T-helper 9 cell (primary cell): ENCODE data around the gene BUD31.
"Not testable (repeated sequence)": the region's sequence is repeated elsewhere in the genome, so short reads cannot be mapped to it uniquely, and the experiment has no call there.

Experiments used
- DNase-seq: peaks from one replicate; pipeline ENCODE4 v3.0.0-alpha.2; 2020

Gene BUD31

DNA sequence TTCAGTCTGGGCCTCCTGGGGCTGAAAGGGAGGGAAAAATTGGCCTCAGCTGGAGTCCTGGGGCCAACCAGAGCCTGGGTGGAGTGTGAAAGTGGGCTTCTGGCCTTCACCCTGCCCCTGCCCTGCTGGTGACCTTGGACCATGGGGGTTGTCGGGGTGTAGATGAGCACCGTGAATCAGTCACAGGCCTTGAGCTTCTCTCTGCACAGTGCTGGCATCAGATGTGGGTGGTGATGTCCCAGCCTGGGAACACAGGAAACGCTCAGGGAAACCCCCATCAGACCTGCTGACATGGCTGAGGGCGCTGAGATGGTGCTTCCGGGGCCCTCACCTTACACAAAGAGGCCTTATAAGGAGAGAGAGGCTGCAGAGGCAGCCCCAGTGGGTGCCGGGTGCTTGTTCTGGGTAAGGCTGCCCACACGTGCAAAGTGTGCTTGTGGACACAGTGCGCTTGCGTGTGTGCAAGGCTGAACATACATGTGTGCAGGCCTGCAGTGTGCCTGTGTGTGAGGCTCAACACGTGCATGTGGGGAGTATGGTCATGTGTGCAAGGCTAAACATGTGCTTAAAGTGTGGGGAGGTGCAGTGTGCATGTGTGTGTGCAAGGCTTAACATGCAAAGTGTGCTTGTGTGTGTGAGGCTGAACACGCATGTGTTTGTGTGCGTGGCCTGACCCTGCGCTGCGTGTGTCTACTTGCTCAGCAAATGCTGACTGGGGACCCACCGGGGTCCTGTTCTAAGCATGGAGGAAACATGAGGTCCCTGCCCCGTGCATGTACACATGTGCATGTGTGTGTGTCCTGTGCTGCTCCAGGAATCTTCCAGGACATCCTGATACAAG is 27.7 kb upstream of the BUD31 start:
- DNase-seq = peak; percentile 84

DNA sequence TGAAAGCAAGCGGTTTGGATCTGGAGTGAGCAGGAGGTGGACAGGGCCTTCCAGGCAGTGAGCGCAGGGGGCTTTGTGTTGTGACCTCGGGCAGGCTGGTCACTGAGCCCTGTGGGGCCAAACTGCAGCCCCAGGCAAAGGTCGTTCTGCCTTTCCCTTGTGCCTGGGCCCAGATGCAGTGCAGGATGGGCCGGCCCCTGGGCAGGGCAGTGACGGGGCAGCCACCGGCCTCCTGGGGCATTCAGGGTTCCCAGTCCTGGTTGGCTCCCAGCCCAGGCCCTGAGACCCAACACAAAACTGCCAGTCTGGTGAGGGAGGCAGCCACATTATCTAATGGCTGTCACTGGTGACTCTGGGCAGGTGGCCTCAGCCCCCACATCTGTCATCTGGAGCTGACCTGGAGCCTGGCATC is 27.1 kb upstream of the BUD31 start:
- no peak for DNase-seq

DNA sequence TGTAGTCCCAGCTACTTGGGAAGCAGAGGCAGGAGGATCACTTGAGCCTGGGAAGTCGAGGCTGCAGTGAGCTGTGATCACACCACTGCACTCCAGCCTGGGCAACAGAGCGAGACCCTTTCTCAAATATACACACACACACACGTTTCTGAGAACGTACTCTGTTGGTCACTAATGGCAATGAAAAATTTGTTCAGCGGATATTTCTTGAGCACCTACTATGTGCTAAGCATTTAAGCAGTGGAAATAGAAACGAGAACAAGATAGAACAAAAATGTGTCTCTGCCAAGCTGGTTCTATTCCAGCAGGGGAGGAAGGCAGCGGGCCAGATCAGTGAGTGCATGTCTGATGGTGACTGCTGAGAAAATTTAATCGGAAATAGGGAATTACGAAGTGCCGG is 25.6 kb upstream of the BUD31 start:
- no peak for DNase-seq

DNA sequence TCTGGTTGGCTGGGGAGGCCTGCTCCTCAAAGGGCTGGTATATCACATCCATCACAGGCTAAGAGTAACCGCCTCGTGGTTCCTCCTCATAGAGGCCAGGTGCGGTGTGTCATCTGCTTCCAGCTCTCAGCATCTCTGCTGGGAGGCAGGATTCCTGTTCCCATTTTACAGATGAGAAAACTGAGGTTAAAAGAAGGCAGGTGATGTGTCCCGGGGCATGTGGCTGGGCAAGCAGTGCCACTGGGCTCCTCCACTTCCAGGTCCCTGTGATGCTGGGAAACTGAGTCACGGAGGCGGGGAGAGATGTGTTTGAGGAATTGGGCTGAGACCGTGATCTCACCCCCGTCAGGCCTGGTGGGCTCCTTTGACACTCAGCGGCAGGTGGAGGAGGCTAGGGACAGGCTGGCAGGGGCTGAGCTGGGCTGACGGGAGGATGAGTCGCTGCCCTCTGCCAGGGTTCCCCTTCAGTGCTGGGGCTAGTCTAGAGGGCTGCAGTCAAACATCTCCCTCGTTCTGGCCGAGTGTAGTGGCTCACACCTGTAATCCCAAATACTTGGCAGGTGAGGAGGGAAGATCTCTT is 24.9 kb upstream of the BUD31 start:
- no peak for DNase-seq

DNA sequence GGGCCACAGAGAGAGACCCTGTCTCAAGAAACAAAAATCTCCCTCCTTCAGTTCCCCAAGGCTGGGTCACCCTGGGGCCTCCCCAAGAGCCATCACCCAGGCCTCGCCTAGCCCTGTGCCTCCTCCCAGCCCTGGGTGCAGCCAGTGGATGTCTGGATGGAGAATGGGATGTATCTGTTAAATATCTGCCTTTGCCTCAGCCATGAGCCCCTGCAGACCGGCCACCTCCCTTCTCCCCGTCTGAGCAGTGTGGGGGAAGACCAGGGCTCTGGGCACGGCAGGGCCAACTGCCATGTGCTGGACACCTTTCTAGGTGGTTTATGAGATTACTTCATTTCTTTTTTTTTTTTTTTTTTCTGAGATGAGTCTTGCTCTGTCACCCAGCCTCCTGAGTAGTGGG is 24.2 kb upstream of the BUD31 start:
- DNase-seq = no peak

DNA sequence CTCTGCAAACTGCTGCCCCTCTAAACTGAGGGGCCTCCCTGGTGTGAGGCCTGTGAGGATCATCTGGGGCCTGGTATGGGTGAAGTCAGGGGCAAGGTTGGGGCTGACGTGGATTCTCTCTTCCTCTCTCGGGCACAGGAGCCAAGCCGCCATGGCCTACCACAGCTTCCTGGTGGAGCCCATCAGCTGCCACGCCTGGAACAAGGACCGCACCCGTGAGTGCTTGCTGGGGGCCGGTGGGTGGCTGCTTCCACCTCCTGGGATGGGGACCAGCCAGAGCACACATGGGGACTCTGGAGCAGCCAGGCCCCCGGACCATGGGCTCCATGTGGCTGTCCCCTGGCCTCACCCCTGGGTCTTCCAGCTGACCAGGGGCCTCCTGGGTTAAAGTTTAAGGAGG is 23.2 kb upstream of the BUD31 start:
- no peak for DNase-seq

DNA sequence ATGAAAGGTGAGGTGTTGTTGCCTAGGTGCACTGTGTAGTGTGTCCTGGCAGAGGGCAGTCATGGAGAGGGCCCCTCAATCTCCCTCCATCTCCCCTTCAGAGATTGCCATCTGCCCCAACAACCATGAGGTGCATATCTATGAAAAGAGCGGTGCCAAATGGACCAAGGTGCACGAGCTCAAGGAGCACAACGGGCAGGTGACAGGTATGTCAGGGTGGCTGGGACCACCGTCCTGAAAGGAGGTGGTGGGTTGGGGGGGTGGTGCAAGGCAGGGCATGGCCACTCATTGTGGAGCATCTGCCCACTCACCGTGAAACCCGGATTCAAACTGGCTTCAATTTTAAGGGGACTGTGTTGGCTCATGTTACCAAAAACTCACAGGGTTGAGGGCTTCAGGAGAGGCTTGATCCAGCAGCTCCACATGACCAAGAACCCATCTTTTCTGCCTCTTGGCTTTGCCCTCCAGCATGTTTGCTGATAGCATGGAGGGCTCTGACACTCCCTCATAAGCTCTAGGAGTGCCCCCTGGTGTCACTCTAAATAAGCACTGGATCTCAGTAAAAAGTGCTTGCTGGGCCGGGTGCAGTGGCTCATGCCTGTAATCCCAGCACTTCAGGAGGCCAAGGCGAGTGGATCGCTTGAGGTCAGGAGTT is 22.1 kb upstream of the BUD31 start:
- DNase-seq = no peak

DNA sequence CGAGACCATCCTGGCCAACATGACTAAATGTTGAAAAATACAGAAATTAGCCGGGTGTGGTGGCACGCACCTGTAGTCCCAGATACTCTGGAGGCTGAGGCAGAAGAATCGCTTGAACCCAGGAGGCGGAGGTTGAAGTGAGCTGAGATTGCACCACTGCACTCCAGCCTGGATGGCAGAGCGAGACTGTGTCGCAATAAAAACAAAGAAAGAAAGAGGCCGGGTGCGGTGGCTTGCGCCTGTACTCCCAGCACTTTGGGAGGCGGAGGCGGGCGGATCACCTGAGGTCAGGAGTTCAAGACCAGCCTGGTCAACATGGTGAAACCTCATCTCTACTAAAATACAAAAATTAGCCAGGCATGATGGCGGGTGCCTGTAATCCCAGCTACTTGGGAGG is 21.5 kb upstream of the BUD31 start:
- DNase-seq = not testable (repeated sequence)

DNA sequence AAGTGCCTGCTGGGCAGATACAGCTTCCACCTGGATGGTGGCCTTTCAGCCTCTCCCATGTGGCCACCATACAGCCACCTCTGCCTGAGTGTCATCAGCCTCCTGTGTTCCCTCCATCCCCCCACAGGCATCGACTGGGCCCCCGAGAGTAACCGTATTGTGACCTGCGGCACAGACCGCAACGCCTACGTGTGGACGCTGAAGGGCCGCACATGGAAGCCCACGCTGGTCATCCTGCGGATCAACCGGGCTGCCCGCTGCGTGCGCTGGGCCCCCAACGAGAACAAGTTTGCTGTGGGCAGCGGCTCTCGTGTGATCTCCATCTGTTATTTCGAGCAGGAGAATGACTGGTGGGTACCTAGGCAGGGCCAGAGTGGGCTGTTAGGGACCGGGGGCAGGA is 20.9 kb upstream of the BUD31 start:
- no peak for DNase-seq

DNA sequence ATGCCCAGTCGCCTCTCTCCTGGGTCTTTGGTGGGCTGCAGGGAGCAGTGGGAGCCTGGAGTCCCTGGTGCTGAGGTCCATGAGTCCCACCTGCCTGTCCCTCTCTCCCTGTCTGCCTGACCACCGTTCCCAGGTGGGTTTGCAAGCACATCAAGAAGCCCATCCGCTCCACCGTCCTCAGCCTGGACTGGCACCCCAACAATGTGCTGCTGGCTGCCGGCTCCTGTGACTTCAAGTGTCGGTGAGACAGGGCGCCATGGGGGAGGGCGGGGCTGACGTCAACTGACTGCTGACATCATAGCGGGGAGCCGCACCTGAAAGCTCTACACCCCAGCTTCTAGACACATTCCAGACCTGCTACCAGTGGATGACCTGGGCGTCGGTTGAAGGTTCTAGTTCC is 19.0 kb upstream of the BUD31 start:
- DNase-seq = no peak

DNA sequence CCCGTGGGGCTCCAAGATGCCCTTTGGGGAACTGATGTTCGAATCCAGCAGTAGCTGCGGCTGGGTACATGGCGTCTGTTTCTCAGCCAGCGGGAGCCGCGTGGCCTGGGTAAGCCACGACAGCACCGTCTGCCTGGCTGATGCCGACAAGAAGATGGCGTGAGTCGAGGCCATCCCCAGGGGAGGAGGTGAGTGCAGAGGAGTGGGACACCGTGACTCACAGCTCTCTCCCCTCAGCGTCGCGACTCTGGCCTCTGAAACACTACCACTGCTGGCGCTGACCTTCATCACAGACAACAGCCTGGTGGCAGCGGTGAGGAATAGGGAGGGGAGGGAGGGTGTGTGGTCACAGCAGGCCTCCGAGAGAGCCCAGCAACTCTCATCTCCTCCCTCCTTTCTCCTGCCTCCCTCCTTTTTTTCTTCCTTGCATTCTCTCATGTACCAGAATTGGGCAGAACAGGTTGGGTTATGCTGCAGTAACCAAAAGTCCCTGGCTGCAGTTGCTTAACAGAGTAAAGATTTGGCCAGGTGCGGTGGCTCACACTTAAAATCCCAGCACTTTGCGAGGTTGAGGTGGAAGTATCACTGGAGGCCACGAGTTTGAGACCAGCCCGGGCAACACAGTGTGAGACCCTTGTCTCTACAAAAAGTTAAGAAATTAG is 17.7 kb upstream of the BUD31 start:
- no peak for DNase-seq

DNA sequence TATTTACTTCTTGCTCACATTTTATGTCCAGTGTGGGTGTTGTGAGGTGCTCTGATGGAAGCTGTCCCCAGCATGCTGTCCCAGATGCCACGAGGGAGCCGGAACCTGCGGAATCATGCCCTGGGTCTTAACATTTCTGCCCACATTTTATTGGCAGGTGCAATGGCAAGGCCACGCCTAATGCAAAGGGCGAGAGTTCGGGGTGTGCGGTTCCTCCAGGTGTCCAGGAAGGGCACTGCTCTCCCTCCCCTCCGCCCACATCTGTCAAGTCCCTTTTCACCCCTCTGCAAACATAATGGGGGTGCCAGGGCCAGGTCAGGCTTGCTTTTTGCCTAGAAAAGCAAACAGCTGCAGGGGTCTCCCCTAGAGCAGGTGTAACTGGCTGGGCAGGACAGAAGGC is 16.7 kb upstream of the BUD31 start:
- no peak for DNase-seq

DNA sequence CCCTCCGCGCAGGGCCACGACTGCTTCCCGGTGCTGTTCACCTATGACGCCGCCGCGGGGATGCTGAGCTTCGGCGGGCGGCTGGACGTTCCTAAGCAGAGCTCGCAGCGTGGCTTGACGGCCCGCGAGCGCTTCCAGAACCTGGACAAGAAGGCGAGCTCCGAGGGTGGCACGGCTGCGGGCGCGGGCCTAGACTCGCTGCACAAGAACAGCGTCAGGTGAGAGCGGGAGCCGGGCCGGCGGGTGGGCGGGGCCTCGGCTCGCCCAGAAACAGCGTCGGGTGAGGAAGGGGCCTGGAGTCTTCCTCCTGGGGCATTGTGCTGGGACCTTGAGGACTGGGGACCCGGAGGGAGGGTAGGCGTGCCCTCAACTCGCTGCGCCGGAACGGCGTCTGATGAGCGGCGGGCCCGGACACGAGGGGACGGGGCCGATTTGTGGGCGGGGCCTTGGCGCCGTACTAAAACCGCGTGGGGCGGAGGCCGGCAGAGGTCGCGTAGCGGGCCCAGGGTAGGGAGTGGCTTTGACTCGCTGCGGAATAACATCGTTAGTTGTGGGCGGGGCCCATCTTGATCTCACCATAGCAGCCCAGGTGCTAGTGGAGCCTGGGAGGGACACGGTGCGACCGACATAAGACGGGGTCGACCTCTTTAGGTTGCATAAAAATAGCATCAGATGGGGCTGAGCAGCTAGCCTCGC is 16.0 kb upstream of the BUD31 start:
- DNase-seq = peak; percentile 74

DNA sequence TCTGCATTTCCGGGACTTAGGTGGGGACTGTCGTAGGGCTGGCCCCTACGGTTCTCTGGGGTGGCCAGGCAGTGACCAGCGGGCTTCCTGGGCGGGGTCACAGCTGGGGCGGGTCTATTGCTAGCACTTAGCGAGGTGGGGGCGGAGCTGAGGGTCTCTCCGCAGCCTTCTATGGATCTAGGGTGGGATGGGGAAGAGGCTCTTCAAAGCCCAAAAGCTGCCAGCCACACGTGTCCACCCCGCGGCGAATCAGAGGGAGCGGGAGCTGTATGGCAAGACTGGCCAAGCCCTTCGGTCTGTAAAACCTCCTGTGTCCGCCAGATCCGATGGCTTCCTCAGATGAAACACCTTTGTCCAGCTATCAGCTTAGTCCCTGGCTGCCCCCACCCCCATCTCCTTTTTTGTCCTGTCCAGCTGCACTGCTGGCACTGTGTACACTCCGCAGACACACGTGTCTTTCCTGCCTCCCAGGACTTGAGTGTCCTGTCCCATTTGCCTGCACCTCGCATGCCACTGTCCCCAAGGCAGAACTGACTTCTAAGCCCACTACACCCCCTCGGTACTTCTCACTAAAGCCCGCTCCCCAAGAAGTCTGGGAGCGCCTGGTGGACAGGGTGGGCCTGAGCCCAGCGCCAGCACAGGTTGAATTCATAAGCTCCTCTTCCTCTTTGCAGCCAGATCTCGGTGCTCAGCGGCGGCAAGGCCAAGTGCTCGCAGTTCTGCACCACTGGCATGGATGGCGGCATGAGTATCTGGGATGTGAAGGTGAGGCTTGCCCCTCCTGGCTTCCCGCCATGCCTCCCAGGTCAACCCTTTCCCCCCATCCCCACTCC is 15.2 kb upstream of the BUD31 start:
- DNase-seq = no peak

DNA sequence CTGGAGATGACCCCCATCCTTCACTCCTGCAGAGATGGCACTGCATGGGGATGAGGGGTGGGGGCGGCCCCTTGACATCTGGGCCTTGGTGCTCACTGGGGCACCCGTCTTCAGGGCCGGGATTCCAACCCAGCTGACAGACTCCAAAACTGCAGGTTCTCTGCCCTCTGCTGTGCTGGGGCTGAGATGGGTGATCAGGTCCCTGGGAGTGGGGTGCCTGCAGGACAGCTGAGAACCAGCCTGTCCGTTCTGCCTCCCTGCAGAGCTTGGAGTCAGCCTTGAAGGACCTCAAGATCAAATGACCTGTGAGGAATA is 14.6 kb upstream of the BUD31 start:
- no peak for DNase-seq

DNA sequence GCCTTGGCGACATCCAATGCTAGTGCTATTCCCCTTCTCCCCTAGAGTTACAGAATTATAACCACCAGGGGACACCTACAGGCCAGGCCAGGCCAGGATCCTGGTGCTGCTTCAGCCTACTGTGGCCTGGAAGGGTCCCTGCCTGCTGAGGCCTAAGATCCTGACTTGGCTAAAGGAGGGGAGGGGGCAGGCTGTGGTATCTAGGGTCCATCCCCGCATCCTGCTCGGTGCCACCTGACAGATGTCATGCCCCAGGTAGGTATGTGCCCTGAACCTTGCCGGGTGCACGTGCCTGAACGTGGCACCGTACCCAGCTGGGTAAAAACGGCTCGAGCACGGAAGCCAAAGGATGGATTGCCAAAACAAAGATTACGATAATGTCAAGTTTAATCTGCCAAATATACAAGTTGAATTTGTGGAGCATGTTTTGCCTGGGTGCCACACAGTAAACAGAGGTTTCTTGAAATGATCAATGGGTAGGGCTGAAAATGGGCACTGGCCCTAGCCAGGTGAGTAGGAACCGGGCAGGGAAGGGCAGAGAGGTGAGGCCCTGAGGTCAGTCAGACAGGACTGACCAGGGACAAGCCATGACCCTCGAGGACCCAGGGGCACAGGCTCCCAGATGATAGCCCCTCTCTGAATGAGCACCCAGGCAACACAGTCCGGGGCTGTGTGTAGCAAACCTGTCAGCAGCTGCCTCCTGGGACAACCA is 13.0 kb upstream of the BUD31 start:
- DNase-seq = no peak

DNA sequence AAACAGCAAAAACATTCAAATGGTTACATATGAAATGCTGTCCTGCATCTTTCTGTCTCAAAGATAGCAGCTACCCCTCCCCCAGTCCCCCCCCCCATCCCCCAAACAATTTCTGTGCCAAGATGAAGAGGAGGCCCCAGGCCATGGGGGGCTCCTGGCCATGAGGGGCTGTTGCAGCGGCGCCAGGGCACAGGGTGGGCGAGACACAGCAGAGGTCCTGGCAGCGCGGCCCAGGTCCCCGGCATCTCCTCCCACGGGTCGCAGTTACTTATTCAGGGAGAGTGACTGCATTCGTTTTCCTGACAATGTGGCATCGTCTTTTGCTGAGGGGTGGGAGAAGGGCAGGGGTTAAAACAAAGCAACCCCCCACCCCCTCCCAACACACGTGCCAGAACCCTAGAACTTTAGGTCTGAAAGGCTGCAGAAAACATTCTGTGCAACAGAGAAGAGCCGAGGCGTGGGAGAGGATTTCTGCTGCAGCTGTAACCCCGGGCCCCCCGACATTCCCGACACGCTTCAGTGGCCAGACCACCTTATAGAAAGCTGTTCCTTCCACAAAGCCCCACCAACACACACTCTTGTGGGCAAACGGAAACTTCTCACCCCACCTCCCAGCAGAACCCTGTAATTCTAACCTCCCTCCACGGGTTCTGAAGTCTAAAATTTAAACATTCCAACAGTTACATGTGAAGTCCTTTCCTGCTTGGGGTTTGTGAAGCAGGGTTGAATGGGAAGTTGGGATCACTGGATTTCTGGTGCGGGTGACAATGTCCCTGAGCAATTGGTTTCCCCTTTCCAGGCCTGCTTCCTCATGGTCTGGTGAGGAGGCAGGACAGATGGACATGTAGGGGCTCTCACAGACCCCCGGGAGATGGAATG is 12.1 kb upstream of the BUD31 start:
- no peak for DNase-seq

DNA sequence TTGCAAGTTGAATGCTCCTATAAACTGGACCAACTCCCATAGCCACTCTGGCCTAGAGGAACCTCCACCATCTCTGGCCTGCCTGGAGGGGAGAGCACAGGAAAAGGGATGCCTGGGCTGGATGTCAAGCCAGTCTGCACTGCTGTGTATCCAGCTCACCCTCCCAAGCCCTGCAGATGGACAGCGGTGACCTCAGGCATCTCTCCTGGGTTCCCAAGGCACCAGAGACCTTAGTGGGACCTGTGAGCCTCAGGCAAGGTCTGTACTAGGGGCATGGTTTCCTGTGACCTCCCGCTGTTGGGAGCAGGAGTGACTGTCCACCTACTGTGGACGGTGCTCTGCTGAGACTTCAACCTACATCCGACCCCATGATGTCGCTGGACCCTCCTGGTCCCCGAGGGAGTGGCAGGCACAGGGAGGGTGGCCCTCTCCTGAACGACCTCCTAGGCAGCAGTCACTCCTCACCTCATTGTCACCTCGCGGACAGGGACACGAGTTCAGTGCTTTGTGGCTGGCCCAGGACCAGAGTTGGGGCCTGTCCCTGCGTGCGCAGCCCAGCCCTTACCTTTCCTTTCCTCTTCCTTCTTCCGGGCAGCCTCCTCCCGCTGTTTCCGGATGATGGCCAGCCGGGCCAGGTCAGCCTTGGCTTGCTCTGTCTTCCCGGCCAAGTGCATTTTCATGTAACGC is 11.3 kb upstream of the BUD31 start:
- no peak for DNase-seq

DNA sequence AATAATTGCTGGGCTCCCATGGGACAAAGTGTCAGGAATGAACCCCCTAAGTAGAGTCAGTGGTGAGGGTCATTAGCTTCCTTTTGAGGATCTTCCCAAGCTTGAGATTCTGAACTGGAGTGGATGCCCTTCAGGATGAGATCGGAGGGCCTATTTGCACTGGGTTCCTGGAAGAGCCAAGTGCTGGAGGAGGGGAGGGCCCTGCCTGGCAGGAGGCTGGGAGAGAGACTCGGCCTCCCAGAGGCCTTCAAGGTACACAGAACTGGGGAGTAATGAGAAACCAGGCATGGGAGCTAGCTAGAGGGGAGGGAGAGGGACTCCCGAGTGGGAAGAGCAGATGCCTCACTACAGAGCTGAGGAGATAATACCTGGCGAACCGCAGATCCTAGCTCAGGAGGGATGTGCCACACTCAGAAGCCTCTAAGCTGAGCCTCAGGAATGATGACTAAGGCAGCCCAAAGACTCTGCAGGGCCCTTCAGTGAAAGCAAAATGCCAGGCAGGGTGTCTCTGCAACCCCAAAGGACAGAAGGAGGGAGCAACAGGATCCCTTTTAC is 9.8 kb upstream of the BUD31 start:
- DNase-seq = no peak

DNA sequence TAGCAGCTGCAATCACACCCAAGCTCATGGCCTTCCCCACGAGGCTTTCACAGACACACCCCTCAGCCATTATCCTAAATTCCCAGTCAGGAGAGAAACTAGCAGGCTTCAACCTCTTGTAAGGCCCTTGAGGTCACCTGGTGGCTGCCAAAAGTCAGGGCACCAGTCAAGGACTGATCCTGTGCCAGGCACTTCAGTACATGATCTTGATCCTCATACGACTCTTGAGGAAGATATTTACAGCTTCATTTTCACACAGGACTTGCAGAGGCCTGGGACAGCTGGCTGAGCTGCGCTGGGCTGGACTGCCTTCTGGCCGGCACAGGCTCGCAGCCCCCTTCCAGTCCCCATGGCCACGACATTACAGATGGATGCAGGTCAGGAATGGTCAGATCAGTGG is 9.2 kb upstream of the BUD31 start:
- no peak for DNase-seq
